ENCODE data around the gene EPN2.

EPN2 gene

GRCh38 chr17:19381741-19382444 lies 144.7 kb downstream of the EPN2 start:
- H3K4me3 ChIP-seq (ENCODE audit: low read depth, low read length), result no peak overlapping the region
- TF ChIP-seq, protein P1, sequence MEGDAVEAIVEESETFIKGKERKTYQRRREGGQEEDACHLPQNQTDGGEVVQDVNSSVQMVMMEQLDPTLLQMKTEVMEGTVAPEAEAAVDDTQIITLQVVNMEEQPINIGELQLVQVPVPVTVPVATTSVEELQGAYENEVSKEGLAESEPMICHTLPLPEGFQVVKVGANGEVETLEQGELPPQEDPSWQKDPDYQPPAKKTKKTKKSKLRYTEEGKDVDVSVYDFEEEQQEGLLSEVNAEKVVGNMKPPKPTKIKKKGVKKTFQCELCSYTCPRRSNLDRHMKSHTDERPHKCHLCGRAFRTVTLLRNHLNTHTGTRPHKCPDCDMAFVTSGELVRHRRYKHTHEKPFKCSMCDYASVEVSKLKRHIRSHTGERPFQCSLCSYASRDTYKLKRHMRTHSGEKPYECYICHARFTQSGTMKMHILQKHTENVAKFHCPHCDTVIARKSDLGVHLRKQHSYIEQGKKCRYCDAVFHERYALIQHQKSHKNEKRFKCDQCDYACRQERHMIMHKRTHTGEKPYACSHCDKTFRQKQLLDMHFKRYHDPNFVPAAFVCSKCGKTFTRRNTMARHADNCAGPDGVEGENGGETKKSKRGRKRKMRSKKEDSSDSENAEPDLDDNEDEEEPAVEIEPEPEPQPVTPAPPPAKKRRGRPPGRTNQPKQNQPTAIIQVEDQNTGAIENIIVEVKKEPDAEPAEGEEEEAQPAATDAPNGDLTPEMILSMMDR (IDR thresholded peaks at IDR 0.05; ENCODE audit: borderline replicate concordance, insufficient read depth, low read depth, low read length), result no peak

DNA sequence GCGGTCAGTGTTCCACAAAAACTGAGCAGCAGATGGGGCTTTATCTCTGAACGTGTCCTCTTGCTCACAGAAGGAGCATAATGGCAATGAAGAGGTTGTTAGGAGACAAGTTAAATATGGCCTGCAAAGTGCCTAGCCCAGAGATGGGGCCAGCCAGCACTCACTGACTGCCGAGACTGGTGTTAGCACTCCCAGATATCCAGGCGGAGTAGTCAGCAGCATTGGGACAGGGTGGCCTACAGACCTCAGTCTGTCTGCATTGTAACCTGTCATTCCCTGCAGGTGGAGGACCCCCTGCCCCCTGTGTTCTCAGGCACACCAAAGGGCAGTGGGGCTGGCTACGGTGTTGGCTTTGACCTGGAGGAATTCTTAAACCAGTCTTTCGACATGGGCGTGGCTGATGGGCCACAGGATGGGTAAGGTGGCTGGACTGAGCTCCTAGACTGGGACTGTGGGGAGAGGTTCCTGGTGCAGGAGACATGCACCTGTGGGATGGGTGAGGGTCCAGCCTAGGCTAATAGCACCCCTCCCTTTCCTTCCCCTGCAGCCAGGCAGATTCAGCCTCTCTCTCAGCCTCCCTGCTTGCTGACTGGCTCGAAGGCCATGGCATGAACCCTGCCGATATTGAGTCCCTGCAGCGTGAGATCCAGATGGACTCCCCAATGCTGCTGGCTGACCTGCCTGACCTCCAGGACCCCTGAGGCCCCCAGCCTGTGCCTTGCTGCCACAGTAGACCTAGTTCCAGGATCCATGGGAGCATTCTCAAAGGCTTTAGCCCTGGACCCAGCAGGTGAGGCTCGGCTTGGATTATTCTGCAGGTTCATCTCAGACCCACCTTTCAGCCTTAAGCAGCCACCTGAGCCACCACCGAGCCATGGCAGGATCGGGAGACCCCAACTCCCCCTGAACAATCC lies 145.6 kb downstream of the EPN2 start:
- TF ChIP-seq, protein P1 (IDR thresholded peaks at IDR 0.05; ENCODE audit: borderline replicate concordance, insufficient read depth, low read depth, low read length), result no peak
- no peak overlapping the region for H3K4me3 ChIP-seq (ENCODE audit: low read depth, low read length)

DNA sequence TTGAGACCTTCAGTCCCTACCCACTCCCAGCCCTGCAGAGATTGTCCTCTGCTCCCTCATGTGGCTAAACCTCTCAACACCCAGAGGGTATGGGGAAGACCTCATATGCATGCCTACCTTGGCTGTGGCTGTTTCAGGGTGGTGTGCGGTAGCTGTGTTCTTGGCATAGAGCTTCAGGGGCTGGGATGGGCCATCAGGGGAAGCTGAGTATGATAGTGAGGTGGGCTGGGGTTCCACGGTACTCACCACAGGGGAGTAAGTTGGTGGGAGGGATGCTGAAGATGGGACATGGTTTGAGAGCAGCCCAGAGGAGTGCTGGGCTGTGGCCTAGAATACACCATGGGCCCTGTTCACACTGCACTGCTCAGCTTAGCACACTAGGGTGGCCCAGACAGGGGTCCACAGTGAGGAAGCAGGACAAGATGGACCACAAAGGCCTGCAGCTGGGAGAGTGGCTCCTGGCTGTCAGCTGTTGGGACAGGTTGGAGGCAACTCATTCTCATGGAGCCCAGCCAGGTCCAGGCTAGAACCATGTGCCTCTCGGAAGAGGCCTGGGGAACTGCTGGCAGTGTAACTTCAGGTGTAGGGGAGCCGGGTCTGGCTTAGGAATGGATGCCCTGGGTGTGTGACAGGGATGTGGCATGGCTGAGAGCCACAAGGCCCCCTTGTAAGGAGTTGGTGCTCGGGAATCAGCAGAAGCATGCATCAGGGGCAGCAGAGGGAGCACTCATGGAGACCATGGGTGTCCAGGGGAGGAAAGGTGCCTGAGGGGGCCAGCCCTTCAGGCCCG lies 146.7 kb downstream of the EPN2 start:
- TF ChIP-seq, protein P1 (IDR thresholded peaks at IDR 0.05; ENCODE audit: borderline replicate concordance, insufficient read depth, low read depth, low read length), result no peak
- H3K4me3 ChIP-seq (ENCODE audit: low read depth, low read length), result no peak overlapping the region

- TF ChIP-seq, protein P1 (IDR thresholded peaks at IDR 0.05; ENCODE audit: borderline replicate concordance, insufficient read depth, low read depth, low read length), result no peak
- H3K4me3 ChIP-seq (ENCODE audit: low read depth, low read length), result no peak overlapping the region
Observed at GRCh38 chr17:19384723-19385391, 147.7 kb downstream of the EPN2 start.

GRCh38 chr17:19385521-19385983 lies 148.4 kb downstream of the EPN2 start:
- H3K4me3 ChIP-seq (ENCODE audit: low read depth, low read length), result no peak overlapping the region

More at GRCh38 chr17:19385521-19385983, 148.4 kb downstream of the EPN2 start:
- TF ChIP-seq, protein P1 (IDR thresholded peaks at IDR 0.05; ENCODE audit: borderline replicate concordance, insufficient read depth, low read depth, low read length), result no peak
